GM21825 (cell line): ENCODE measurements around the gene MRPS23.

Experiments used
- ATAC-seq: cut with Tn5 transposase; IDR thresholded peaks from one replicate; pipeline ENCODE4 v1.9.1; 2021; ENCODE audit warnings: mild to moderate bottlenecking, moderate library complexity; ENCODE audit not compliant: unreplicated experiment

The MRPS23 gene

GRCh38 chr17:57838857-57839570, 10.8 kb downstream of the MRPS23 start:
- no peak for ATAC-seq

- ATAC-seq: no peak
These were observed 11.4 kb downstream of the MRPS23 start for GRCh38 chr17:57838453-57838852.

GRCh38 chr17:57835333-57835900, 14.4 kb downstream of the MRPS23 start:
- no peak for ATAC-seq

GRCh38 chr17:57834146-57834741, 15.6 kb downstream of the MRPS23 start:
- ATAC-seq: no peak

DNA sequence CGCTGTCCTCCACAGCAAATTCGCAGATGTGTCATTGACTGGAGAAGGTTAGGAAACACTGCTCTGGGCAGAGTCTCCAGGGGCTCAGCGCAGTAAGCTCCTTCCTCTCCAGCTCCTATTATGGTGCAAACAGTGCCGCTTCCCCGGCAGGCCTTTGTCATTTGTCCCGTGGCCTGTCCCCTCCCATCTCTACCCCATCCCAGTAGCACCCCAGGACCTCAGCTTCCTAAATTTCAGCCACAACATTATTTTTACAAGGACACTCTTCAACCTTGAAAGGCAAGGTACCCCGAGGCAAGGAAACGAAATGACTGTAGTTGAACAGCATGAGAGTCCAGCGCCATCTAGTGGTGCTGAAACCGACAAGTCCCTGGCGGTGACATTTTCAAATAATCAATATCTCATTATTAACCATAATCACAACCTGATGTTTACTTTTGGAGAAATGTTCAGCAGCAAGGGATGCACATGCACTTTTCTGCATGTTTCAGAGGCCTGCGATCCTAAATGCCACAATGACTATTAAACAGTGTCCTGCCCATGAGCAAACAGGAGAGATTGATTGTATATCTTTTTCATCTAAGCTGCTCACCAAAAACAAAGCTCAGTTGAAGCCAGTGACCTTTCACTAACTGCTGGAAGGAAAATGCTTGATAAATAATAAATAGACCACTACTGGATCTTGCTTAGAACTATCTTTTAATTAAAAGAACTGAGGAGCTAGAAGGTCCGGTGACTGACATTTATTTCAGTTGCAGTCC, 16.5 kb downstream of the MRPS23 start:
- no peak for ATAC-seq

- ATAC-seq: no peak
These were observed 17.3 kb downstream of the MRPS23 start for GRCh38 chr17:57832314-57833178.

- ATAC-seq: no peak
These were observed 19.0 kb downstream of the MRPS23 start for GRCh38 chr17:57830880-57831279.

- ATAC-seq: no peak
These were observed 26.1 kb downstream of the MRPS23 start for GRCh38 chr17:57823469-57824401.

DNA sequence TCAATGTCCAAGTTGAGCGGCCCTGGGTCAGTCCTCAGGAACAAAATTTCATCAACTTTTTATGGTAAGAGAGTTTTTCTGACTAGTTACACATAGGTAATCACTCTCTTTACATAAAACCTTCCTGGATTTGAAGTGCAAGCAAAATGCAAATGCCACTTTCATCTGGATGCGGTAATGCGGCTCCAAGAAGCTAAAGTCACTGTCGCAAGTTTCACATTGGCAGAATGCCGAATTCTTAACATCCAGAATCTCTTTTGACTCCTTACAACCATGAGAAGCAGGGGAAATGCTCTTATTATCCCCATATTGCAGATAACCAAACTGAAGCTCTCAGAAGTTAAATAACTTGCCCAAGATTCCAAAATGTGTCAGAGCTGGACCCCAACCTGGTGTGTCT, 30.0 kb downstream of the MRPS23 start:
- no peak for ATAC-seq

DNA sequence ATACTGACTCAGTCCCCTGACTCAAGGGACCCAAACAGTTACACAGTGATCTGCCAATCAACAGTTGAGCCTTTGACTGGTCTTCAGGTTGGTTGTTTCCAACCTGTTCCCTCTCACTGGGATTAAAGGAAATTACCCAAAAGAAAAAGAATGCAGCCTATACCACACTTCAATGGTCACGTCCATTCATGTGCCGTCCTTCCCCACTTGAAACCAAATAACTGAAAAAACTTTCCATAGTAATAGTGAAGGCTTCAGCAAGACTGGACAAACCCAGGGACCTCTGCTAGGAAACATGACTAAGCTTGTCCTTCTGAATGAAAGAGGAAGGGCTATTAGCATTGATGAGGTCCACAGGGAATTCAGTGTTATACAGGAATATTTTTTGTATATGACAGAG, 30.6 kb downstream of the MRPS23 start:
- ATAC-seq: no peak

GRCh38 chr17:57818066-57818465, 31.8 kb downstream of the MRPS23 start:
- no peak for ATAC-seq

DNA sequence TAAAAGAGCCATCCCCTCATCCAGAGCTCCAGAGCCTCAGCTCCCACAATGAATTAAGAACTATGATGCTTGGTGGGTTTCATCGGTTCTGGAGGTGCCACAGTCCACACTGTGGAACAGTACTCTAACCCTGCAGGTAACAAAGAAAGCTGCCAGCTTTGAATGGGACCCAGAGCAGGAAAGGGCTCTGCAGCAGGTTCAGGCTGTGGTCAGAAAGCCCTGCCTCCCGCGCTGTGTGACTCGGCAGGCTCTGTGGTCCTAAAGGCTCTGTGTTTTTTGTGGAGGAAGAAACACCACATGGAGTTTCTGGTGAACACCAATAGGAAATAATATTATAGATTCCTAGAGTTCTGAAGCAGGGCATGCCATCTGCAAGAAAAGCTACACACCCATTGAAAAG, 32.5 kb downstream of the MRPS23 start:
- ATAC-seq: no peak

DNA sequence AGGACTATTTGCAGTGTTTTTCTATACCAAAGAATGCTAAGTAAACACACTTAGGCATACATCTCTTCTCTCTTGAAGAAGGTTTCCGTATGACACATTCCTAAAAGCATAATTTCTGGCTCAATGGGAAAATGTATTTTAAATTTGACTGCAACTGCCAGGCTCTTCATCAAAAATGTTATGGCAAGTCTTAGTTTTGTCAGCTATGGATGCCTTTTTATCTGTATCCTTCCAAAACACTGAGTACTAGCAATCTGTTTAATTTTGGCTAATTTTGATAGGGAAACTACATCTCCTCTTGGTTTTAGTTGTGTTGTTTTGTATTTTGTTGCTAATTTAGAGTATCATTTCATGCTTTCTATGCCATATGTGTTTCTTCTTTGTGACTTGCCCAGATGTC, 35.4 kb downstream of the MRPS23 start:
- no peak for ATAC-seq

GRCh38 chr17:57811638-57812280, 38.1 kb downstream of the MRPS23 start:
- no peak for ATAC-seq

DNA sequence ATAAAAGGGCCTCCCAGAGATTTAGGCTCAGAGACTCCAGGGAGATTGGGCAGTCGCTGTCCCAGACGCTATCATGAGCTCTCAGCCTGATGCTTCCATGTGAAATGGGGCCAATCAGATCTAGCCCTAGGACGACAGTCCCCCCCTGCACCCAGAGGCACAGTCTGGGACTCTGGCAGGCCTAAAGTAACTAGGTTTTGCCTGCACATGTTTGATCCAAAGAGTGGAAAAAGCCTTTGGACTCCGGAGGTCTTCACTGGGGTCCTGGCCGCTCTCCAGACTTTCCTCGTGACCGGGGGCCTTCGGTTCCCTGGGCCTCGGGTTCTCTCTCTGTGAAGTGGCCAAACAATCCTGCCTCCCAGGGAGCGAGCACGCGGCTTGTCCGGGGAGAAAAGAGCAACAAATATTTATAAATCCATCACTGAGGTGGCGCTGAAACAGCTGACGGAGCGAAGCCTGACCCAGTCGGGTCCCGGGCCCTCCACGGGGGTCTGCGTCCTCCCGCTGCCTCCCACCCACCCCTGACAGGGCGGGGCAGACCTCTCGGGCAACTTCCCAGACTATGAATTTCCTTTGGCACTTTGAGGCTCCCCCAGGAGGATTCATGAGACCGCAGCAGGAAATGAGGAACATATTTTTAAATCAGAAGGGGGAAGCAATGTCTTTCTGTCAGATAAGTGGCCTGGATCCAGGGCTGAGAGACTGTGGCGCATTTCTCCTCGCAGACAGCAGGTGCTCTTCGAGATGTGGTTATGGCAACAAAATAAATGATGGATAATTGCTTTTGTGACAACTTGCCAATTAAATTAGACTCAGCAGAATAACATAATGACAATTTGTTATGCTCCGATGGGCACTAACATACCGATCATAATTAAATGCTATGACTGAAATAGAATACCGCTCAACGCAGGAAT, 38.9 kb downstream of the MRPS23 start:
- ATAC-seq: no peak

GRCh38 chr17:57809879-57810278, 40.0 kb downstream of the MRPS23 start:
- ATAC-seq: no peak

GRCh38 chr17:57808882-57809281, 41.0 kb downstream of the MRPS23 start:
- ATAC-seq: no peak

DNA sequence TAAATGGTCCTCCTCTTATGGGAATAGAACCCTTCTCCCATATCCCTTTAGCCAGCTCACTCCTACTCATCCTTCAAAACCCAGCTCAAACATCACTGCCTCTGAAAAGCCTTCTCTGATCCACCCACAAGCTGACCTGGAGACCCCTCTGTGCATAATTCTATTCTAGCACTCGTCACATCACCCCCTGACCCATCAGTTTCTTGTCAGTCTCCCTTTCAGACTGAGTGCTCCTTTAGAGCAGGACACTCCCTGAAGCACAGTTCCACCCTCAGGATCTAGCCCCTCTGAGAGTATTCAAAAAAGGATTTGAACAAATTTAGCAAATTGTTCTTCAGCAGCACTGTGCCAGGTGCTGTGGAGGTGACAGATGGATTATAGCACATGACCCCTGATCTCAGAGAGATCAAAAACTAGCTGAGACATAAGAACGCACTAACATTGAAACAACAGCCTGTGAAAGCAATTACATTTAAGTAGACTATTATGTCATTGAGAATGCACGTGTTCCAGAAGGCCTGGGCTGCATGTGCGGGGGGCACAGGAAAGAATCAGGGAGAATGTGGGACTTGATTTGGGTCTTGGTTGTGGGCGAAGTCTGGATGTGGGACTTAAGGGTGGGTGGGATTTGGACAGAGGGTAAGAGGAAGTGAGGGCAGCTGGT, 43.5 kb downstream of the MRPS23 start:
- no peak for ATAC-seq
